Activated CD8-positive, alpha-beta memory T cell treated with anti-CD3 and anti-CD28 coated beads, Interleukin-2, amount 50 U/mL, for 1 hour (primary cell): ENCODE data around the gene RHBDL3.

Experiments used
- DNase-seq: peaks from one replicate; pipeline ENCODE4 v3.0.0-alpha.2; 2020; ENCODE audit errors: extremely low read depth

The RHBDL3 gene

GRCh38 chr17:32266389-32267301, 1.0 kb downstream of the RHBDL3 start:
- DNase-seq, result no peak

GRCh38 chr17:32267690-32268205, 2.1 kb downstream of the RHBDL3 start:
- no peak for DNase-seq

GRCh38 chr17:32268734-32269288, 3.2 kb downstream of the RHBDL3 start:
- no peak for DNase-seq

GRCh38 chr17:32269377-32269776, 3.7 kb downstream of the RHBDL3 start:
- DNase-seq, result no peak

GRCh38 chr17:32271844-32272243, 6.2 kb downstream of the RHBDL3 start:
- DNase-seq, result no peak

GRCh38 chr17:32274101-32274500, 8.5 kb downstream of the RHBDL3 start:
- no peak for DNase-seq

GRCh38 chr17:32274643-32275042, 9.0 kb downstream of the RHBDL3 start:
- no peak for DNase-seq

GRCh38 chr17:32275060-32276042, 9.7 kb downstream of the RHBDL3 start:
- DNase-seq, result no peak

GRCh38 chr17:32276171-32276601, 10.6 kb downstream of the RHBDL3 start:
- no peak for DNase-seq

- no peak for DNase-seq
These were observed 11.7 kb downstream of the RHBDL3 start for GRCh38 chr17:32277284-32277683.

- DNase-seq, result no peak
These were observed 13.2 kb downstream of the RHBDL3 start for GRCh38 chr17:32278815-32279214.

- no peak for DNase-seq
These were observed 14.5 kb downstream of the RHBDL3 start for GRCh38 chr17:32279891-32280716.

GRCh38 chr17:32281011-32281451, 15.4 kb downstream of the RHBDL3 start:
- no peak for DNase-seq

GRCh38 chr17:32283745-32284201, 18.1 kb downstream of the RHBDL3 start:
- DNase-seq, result no peak

GRCh38 chr17:32285306-32285705, 19.7 kb downstream of the RHBDL3 start:
- no peak for DNase-seq

- no peak for DNase-seq
These were observed 20.3 kb downstream of the RHBDL3 start for GRCh38 chr17:32285746-32286517.

- DNase-seq, result no peak
These were observed 20.9 kb downstream of the RHBDL3 start for GRCh38 chr17:32286518-32286900.

GRCh38 chr17:32287804-32288511, 22.3 kb downstream of the RHBDL3 start:
- no peak for DNase-seq

- DNase-seq, result no peak
These were observed 23.0 kb downstream of the RHBDL3 start for GRCh38 chr17:32288615-32289014.
